Progenitor cell of endocrine pancreas (in vitro differentiated cells): Measurements from ENCODE around the gene TRAF4. TPM values are rescaled to one million over a fixed set of nuclear protein-coding genes. Genes with fewer than 3 reads are reported as not detected.
A peak's percentile ranks its signal among the peaks of the same experiment; 100 is the strongest.

Experiments
- DNase-seq: peaks from one replicate; pipeline ENCODE4 v3.0.0; 2021; ENCODE audit warnings: low spot score; ENCODE audit not compliant: unreplicated experiment
- H3K27ac Mint-ChIP-seq: 2 replicates; pipeline ENCODE4 v1.8.0; 2021; ENCODE audit warnings: mild to moderate bottlenecking, moderate library complexity, mixed read lengths
- H3K27me3 Mint-ChIP-seq: 2 replicates; pipeline ENCODE4 v1.8.0; 2021; ENCODE audit warnings: mixed read lengths
- H3K36me3 Mint-ChIP-seq: 2 replicates; pipeline ENCODE4 v1.8.0; 2022; ENCODE audit warnings: mixed read lengths; ENCODE audit not compliant: insufficient read depth
- H3K4me1 Mint-ChIP-seq: 2 replicates; pipeline ENCODE4 v1.8.0; 2021; ENCODE audit warnings: low read depth, mixed read lengths
- H3K4me3 Mint-ChIP-seq: 2 replicates; pipeline ENCODE4 v1.8.0; 2021; ENCODE audit warnings: low read depth, mild to moderate bottlenecking, moderate library complexity, mixed read lengths
- H3K9me3 Mint-ChIP-seq: 2 replicates; pipeline ENCODE4 v1.8.0; 2021; ENCODE audit warnings: low read depth, mixed read lengths
- CTCF ChIP-seq: fragments of 200-600 bp; sonication (generic); IDR thresholded peaks from one replicate; pipeline ENCODE4 v1.5.0; 2021; ENCODE audit warnings: antibody characterized with exemption, mild to moderate bottlenecking; ENCODE audit not compliant: unreplicated experiment
- total RNA-seq: library from RNA; stranded (reverse); gene quantifications from 2 replicates; pipeline ENCODE4 v1.2.1, GENCODE V29; 2021

The TRAF4 gene
- total RNA-seq, 1 donor from 2014 or later = 260 TPM

GRCh38 chr17:28758411-28759121 is 14.8 kb downstream of the TRAF4 start:
- TF ChIP-seq CTCF = no peak
- DNase-seq = no peak
- Mint-ChIP-seq H3K27me3 (no peaks in the 10 kb centered on the region), H3K9me3 (no peaks in the 10 kb centered on the region), H3K36me3 (peaks cover 12% of the 10 kb centered on the region), H3K4me3 (no peak overlapping the region), H3K4me1 (no peaks in the 10 kb centered on the region), H3K27ac (peak overlapping the region; percentile 62)

GRCh38 chr17:28759256-28759865 is 15.6 kb downstream of the TRAF4 start:
- Mint-ChIP-seq H3K4me1 (no peaks in the 10 kb centered on the region), H3K36me3 (peaks cover 14% of the 10 kb centered on the region), H3K27ac (no peak overlapping the region), H3K4me3 (no peak overlapping the region), H3K27me3 (no peaks in the 10 kb centered on the region), H3K9me3 (no peaks in the 10 kb centered on the region)
- TF ChIP-seq CTCF = no peak
- no peak for DNase-seq

GRCh38 chr17:28760601-28761562 is 17.1 kb downstream of the TRAF4 start:
- TF ChIP-seq CTCF = no peak
- DNase-seq = no peak
- no peaks in the 10 kb centered on the region for H3K27me3 Mint-ChIP-seq
- H3K4me1 Mint-ChIP-seq = no peaks in the 10 kb centered on the region
- H3K4me3 Mint-ChIP-seq = no peak overlapping the region
- H3K36me3 Mint-ChIP-seq = peaks cover 14% of the 10 kb centered on the region
- peak overlapping the region; percentile 29 for H3K27ac Mint-ChIP-seq
- H3K9me3 Mint-ChIP-seq = no peaks in the 10 kb centered on the region

- H3K4me3 Mint-ChIP-seq = no peak overlapping the region
- no peak for DNase-seq
- no peak for TF ChIP-seq CTCF
- H3K4me1 Mint-ChIP-seq = no peaks in the 10 kb centered on the region
- H3K36me3 Mint-ChIP-seq = peaks cover 8% of the 10 kb centered on the region
- no peaks in the 10 kb centered on the region for H3K27me3 Mint-ChIP-seq
- no peak overlapping the region for H3K27ac Mint-ChIP-seq
- no peaks in the 10 kb centered on the region for H3K9me3 Mint-ChIP-seq
These were observed 19.5 kb downstream of the TRAF4 start for GRCh38 chr17:28763137-28763799.
